Neural progenitor cell (in vitro differentiated cells): ENCODE data around the gene PSME2.

Experiments used
- EZH2 ChIP-seq: fragments of 200-600 bp; sonication (generic); IDR thresholded peaks from 2 replicates; pipeline ENCODE4 v1.6.1; 2017; ENCODE audit warnings: antibody characterized with exemption, mild to moderate bottlenecking, moderate library complexity
- EZH2phosphoT487 ChIP-seq: fragments of 200-600 bp; sonication (generic); IDR thresholded peaks from 2 replicates; pipeline ENCODE4 v1.6.1; 2017; ENCODE audit warnings: antibody characterized with exemption
- TF ChIP-seq, protein P1 (sequence below): fragments of 200-600 bp; sonication (generic); IDR thresholded peaks from 2 replicates; pipeline ENCODE4 v1.5.1; 2017; ENCODE audit warnings: antibody characterized with exemption, mild to moderate bottlenecking

DNA sequence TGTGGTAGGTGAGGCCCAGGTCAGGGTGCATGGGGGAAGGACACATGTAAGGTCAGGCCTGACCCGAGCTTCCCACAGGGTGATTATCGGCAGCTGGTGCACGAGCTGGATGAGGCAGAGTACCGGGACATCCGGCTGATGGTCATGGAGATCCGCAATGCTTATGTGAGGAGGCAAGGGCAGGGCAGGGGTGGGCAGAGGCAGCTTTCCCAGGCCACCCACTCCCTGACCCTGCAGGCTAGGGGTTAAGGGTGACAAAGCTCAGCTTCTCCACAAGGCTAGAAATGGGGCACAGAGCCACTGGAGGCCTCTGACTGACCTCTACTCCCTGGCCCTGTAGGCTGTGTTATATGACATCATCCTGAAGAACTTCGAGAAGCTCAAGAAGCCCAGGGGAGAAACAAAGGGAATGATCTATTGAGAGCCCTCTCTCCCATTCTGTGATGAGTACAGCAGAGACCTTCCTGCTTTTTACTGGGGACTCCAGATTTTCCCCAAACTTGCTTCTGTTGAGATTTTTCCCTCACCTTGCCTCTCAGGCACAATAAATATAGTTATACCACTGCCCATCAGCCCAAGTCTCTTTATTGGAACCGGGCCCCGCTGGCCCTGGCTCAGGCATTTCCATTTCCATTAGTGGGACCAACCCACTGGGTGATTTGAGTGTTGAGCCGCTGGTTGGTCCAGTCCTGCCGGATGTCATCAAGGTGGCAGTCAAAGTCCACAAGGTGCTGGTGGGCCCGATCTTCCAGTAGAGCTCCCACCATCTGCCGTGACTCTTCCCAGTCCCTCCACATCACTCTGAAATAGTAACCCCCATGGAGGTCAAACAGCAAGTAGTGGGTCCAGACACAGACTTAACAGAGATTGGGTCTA, 7.8 kb downstream of the PSME2 start:
- TF ChIP-seq, protein P1, sequence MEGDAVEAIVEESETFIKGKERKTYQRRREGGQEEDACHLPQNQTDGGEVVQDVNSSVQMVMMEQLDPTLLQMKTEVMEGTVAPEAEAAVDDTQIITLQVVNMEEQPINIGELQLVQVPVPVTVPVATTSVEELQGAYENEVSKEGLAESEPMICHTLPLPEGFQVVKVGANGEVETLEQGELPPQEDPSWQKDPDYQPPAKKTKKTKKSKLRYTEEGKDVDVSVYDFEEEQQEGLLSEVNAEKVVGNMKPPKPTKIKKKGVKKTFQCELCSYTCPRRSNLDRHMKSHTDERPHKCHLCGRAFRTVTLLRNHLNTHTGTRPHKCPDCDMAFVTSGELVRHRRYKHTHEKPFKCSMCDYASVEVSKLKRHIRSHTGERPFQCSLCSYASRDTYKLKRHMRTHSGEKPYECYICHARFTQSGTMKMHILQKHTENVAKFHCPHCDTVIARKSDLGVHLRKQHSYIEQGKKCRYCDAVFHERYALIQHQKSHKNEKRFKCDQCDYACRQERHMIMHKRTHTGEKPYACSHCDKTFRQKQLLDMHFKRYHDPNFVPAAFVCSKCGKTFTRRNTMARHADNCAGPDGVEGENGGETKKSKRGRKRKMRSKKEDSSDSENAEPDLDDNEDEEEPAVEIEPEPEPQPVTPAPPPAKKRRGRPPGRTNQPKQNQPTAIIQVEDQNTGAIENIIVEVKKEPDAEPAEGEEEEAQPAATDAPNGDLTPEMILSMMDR, result no peak
- TF ChIP-seq EZH2 (no peak), EZH2phosphoT487 (no peak)
